Calu3 (cell line): ENCODE data around the gene SMCP. TPM values are rescaled to one million over a fixed set of nuclear protein-coding genes. Genes with fewer than 3 reads are reported as not detected.

Source experiments
- BruUV-seq: library from RNA; stranded (reverse); fragments of 400-500 nt; replicated peaks from 2 replicates; lab custom pipeline; 2021; lab: Mats Ljungman, UMichigan
- CTCF ChIA-PET: fragments of 300-600 bp; sonication (Branson Sonifier 250); formaldehyde crosslinking; loops from one replicate; lab custom pipeline; 2022; ENCODE audit warnings: antibody characterized with exemption; lab: Charles Lee
- DNase-seq: peaks from one replicate; pipeline ENCODE4 v3.0.0; 2022
- H3K27ac Mint-ChIP-seq: one replicate; pipeline ENCODE4 v1.8.0; 2022; ENCODE audit warnings: mixed read lengths; ENCODE audit not compliant: unreplicated experiment
- H3K27me3 Mint-ChIP-seq: one replicate; pipeline ENCODE4 v1.8.0; 2022; ENCODE audit warnings: mixed read lengths; ENCODE audit not compliant: unreplicated experiment
- H3K36me3 Mint-ChIP-seq: one replicate; pipeline ENCODE4 v1.8.0; 2022; ENCODE audit warnings: mild to moderate bottlenecking, moderate library complexity, mixed read lengths; ENCODE audit not compliant: insufficient read depth, unreplicated experiment
- H3K4me1 Mint-ChIP-seq: one replicate; pipeline ENCODE4 v1.8.0; 2022; ENCODE audit warnings: mild to moderate bottlenecking, low read depth, mixed read lengths; ENCODE audit not compliant: unreplicated experiment
- H3K4me3 Mint-ChIP-seq: one replicate; pipeline ENCODE4 v1.8.0; 2022; ENCODE audit warnings: mild to moderate bottlenecking, low read depth, moderate library complexity, mixed read lengths; ENCODE audit not compliant: unreplicated experiment
- H3K9me3 Mint-ChIP-seq: one replicate; pipeline ENCODE4 v1.8.0; 2022; ENCODE audit warnings: low read depth, mixed read lengths; ENCODE audit not compliant: unreplicated experiment
- CTCF ChIP-seq: fragments of 200-600 bp; IDR thresholded peaks from one replicate; pipeline ENCODE4 v1.8.0; 2022; ENCODE audit warnings: antibody characterized with exemption; ENCODE audit not compliant: unreplicated experiment
- intact Hi-C: fragments of 100-400 bp; cut with micrococcal nuclease; formaldehyde crosslinking; loops from one replicate; pipeline ENCODE4 v1.10.0; 2022; ENCODE audit not compliant: unreplicated experiment
- total RNA-seq: library from RNA; stranded (reverse); gene quantifications from 2 replicates; pipeline ENCODE4 v1.2.3, GENCODE V29; 2022

The SMCP gene
- total RNA-seq, 1 experiment from 2014 or later, result not detected

- CTCF ChIA-PET, result interaction anchor here (0.7 kb wide), 1 partner anchor 504 kb away, joined by 3 read pairs; no protein-coding TSS in a partner anchor
- Mint-ChIP-seq H3K27ac (no peak overlapping the region), H3K9me3 (peaks cover 2% of the 10 kb centered on the region), H3K27me3 (peaks cover 27% of the 10 kb centered on the region), H3K4me3 (no peak overlapping the region), H3K4me1 (peaks cover 17% of the 10 kb centered on the region), H3K36me3 (peaks cover 5% of the 10 kb centered on the region)
- intact Hi-C loops, result no loop called here
- TF ChIP-seq CTCF, result no peak
- BruUV-seq, result no TSS peak
- no peak for DNase-seq
Observed at GRCh38 chr1:152912471-152912870, 34.3 kb downstream of the SMCP start.

GRCh38 chr1:152912900-152913299, 34.8 kb downstream of the SMCP start:
- CTCF ChIA-PET, result no interaction called here
- BruUV-seq, result no TSS peak
- intact Hi-C loops, result no loop called here
- Mint-ChIP-seq H3K27ac (no peak overlapping the region), H3K4me1 (peaks cover 16% of the 10 kb centered on the region), H3K27me3 (peaks cover 27% of the 10 kb centered on the region), H3K36me3 (peaks cover 5% of the 10 kb centered on the region), H3K9me3 (peaks cover 2% of the 10 kb centered on the region), H3K4me3 (no peak overlapping the region)
- TF ChIP-seq CTCF, result no peak
- DNase-seq, result no peak

- H3K4me3 Mint-ChIP-seq, result no peak overlapping the region
- BruUV-seq, result no TSS peak
- TF ChIP-seq CTCF, result peak; percentile 85
- H3K4me1 Mint-ChIP-seq, result peaks cover 9% of the 10 kb centered on the region
- peak; percentile 57 for DNase-seq
- intact Hi-C loops, result loop anchor here (1.0 kb wide), 2 partner anchors 116 to 273 kb away; no protein-coding TSS in a partner anchor
- H3K27me3 Mint-ChIP-seq, result no peaks in the 10 kb centered on the region
- H3K9me3 Mint-ChIP-seq, result no peaks in the 10 kb centered on the region
- no peaks in the 10 kb centered on the region for H3K36me3 Mint-ChIP-seq
- no peak overlapping the region for H3K27ac Mint-ChIP-seq
- CTCF ChIA-PET, result interaction anchor here (0.5 to 1.6 kb wide), 13 partner anchors 8 to 673 kb away, joined by 3 to 30 read pairs (median 4); partner anchors contain the start of gene IVL
Observed at GRCh38 chr1:152917794-152918193, 39.7 kb downstream of the SMCP start.

GRCh38 chr1:152919071-152919470, 40.9 kb downstream of the SMCP start:
- CTCF ChIA-PET, result interaction anchor here (0.6 to 1.6 kb wide), 8 partner anchors 11 to 282 kb away, joined by 3 to 30 read pairs (median 4); partner anchors contain the start of gene IVL
- no peaks in the 10 kb centered on the region for H3K27me3 Mint-ChIP-seq
- H3K9me3 Mint-ChIP-seq, result no peaks in the 10 kb centered on the region
- H3K4me1 Mint-ChIP-seq, result peaks cover 9% of the 10 kb centered on the region
- H3K36me3 Mint-ChIP-seq, result no peaks in the 10 kb centered on the region
- intact Hi-C loops, result no loop called here
- no peak for TF ChIP-seq CTCF
- no peak overlapping the region for H3K27ac Mint-ChIP-seq
- no TSS peak for BruUV-seq
- no peak overlapping the region for H3K4me3 Mint-ChIP-seq
- DNase-seq, result no peak
